ENCODE results near the gene SERAC1.
A peak's percentile ranks its signal among the peaks of the same experiment; 100 is the strongest.

GRCh38 chr6:158213925-158214674 lies 46.0 kb upstream of the SERAC1 start:
- peak; percentile 47 to 78 (median 62) for TF ChIP-seq CTCF (IDR thresholded peaks at IDR 0.05)
- no peak for TF ChIP-seq POLR2A (IDR thresholded peaks at IDR 0.05)
